Activated CD8-positive, alpha-beta T cell treated with anti-CD3 and anti-CD28 coated beads for 36 hours (primary cell): Measurements from ENCODE around the gene OGFOD2. TPM values are rescaled to one million over a fixed set of nuclear protein-coding genes. Genes with fewer than 3 reads are reported as not detected.

Experiments
- ATAC-seq: fragments of 200-7000 bp; cut with Tn5 transposase; one replicate; pipeline ENCODE4 v1.10.0; 2021; ENCODE audit warnings: mild to moderate bottlenecking, moderate library complexity
- CTCF ChIA-PET: fragments of 350-600 bp; sonication (Branson Sonifier 250); formaldehyde crosslinking; loops from one replicate; lab custom pipeline; 2021; ENCODE audit warnings: antibody characterized with exemption; lab: Charles Lee
- POLR2A ChIA-PET: fragments of 350-600 bp; sonication (Branson Sonifier 250); formaldehyde crosslinking; loops from one replicate; lab custom pipeline; 2021; ENCODE audit warnings: antibody characterized with exemption; lab: Charles Lee
- DNase-seq: peaks from one replicate; pipeline ENCODE4 v3.0.0-alpha.2; 2020
- H3K27ac Mint-ChIP-seq: one replicate; pipeline ENCODE4 v1.8.0; 2021; ENCODE audit warnings: mild to moderate bottlenecking, mixed read lengths
- H3K27me3 Mint-ChIP-seq: one replicate; pipeline ENCODE4 v1.8.0; 2021; ENCODE audit warnings: mixed read lengths
- H3K36me3 Mint-ChIP-seq: one replicate; pipeline ENCODE4 v1.8.0; 2021; ENCODE audit warnings: low read depth, mixed read lengths
- H3K4me1 Mint-ChIP-seq: one replicate; pipeline ENCODE4 v1.8.0; 2021; ENCODE audit warnings: low read depth, mixed read lengths
- H3K4me3 Mint-ChIP-seq: one replicate; pipeline ENCODE4 v1.8.0; 2021; ENCODE audit warnings: mild to moderate bottlenecking, moderate library complexity, mixed read lengths
- H3K9me3 Mint-ChIP-seq: one replicate; pipeline ENCODE4 v1.8.0; 2021; ENCODE audit warnings: mixed read lengths
- CTCF ChIP-seq: fragments of 200-600 bp; IDR thresholded peaks from one replicate; pipeline ENCODE4 v1.8.0; 2022; ENCODE audit warnings: antibody characterized with exemption, mild to moderate bottlenecking
- intact Hi-C: fragments of 100-400 bp; cut with micrococcal nuclease; formaldehyde crosslinking; loops from one replicate; pipeline ENCODE4 v1.10.0; 2022
- total RNA-seq, 2 experiments: library from RNA; stranded (reverse); gene quantifications; one replicate each; pipeline ENCODE4 v1.2.3, GENCODE V29; 2021

The OGFOD2 gene
- total RNA-seq, 2 experiments from 2014 or later = 27.1 to 31.5 TPM

- H3K9me3 Mint-ChIP-seq = no peaks in the 10 kb centered on the region
- no peak for TF ChIP-seq CTCF
- ChIA-PET CTCF (interaction anchor here (0.9 kb wide), 2 partner anchors 31 to 189 kb away, joined by 3 read pairs; no protein-coding TSS in a partner anchor), POLR2A (interaction anchor here (0.6 to 1.4 kb wide), 5 partner anchors 8 to 250 kb away, joined by 3 to 4 read pairs (median 4); partner anchors contain the start of gene MPHOSPH9)
- H3K4me1 Mint-ChIP-seq = peaks cover 40% of the 10 kb centered on the region
- peak overlapping the region; percentile 85 for H3K27ac Mint-ChIP-seq
- ATAC-seq = no peak
- intact Hi-C loops = no loop called here
- peak overlapping the region; percentile 92 for H3K4me3 Mint-ChIP-seq
- H3K27me3 Mint-ChIP-seq = no peaks in the 10 kb centered on the region
- peaks cover 26% of the 10 kb centered on the region for H3K36me3 Mint-ChIP-seq
- no peak for DNase-seq
These were observed 8.1 kb downstream of the OGFOD2 start for GRCh38 chr12:122982963-122983788.

GRCh38 chr12:122983789-122984515 is 8.9 kb downstream of the OGFOD2 start:
- Mint-ChIP-seq H3K36me3 (peaks cover 26% of the 10 kb centered on the region), H3K27me3 (no peaks in the 10 kb centered on the region), H3K4me3 (no peak overlapping the region), H3K9me3 (no peaks in the 10 kb centered on the region), H3K27ac (peak overlapping the region; percentile 85), H3K4me1 (peaks cover 40% of the 10 kb centered on the region)
- no peak for TF ChIP-seq CTCF
- intact Hi-C loops = no loop called here
- ChIA-PET POLR2A (interaction anchor here (1.0 to 1.2 kb wide), 2 partner anchors 9 to 10 kb away, joined by 4 read pairs; partner anchors contain the start of gene OGFOD2), CTCF (interaction anchor here (0.9 kb wide), 1 partner anchor 31 kb away, joined by 3 read pairs; no protein-coding TSS in a partner anchor)
- DNase-seq (no peak), ATAC-seq (no peak)

GRCh38 chr12:122984612-122985337 is 9.7 kb downstream of the OGFOD2 start:
- DNase-seq (no peak), ATAC-seq (no peak)
- Mint-ChIP-seq H3K27ac (peak overlapping the region; percentile 85), H3K9me3 (no peaks in the 10 kb centered on the region), H3K4me1 (peaks cover 34% of the 10 kb centered on the region), H3K36me3 (peaks cover 26% of the 10 kb centered on the region), H3K27me3 (no peaks in the 10 kb centered on the region), H3K4me3 (no peak overlapping the region)
- no peak for TF ChIP-seq CTCF
- ChIA-PET POLR2A (interaction anchor here (1.2 kb wide), 1 partner anchor 9 kb away, joined by 4 read pairs; the partner anchor contains the start of gene OGFOD2), CTCF (no interaction called here)
- intact Hi-C loops = no loop called here

GRCh38 chr12:122985338-122986257 is 10.6 kb downstream of the OGFOD2 start:
- POLR2A ChIA-PET = interaction anchor here (1.2 kb wide), 1 partner anchor 10 kb away, joined by 4 read pairs; the partner anchor contains the start of gene OGFOD2
- TF ChIP-seq CTCF = no peak
- CTCF ChIA-PET = no interaction called here
- Mint-ChIP-seq H3K27me3 (no peaks in the 10 kb centered on the region), H3K4me3 (no peak overlapping the region), H3K36me3 (peaks cover 23% of the 10 kb centered on the region), H3K9me3 (no peaks in the 10 kb centered on the region), H3K4me1 (peaks cover 30% of the 10 kb centered on the region), H3K27ac (no peak overlapping the region)
- no peak for DNase-seq
- intact Hi-C loops = no loop called here
- no peak for ATAC-seq
